Measurements from ENCODE around the gene FBXO31.
"Not testable (repeated sequence)": the region's sequence is repeated elsewhere in the genome, so short reads cannot be mapped to it uniquely, and the experiment has no call there.

The FBXO31 gene

GRCh38 chr16:87384162-87384874, 742 bp upstream of the FBXO31 start:
- no peak for DNase-seq

GRCh38 chr16:87382023-87382785, 1.4 kb downstream of the FBXO31 start:
- no peak for DNase-seq

- no peak for DNase-seq
These were observed 2.7 kb downstream of the FBXO31 start for GRCh38 chr16:87380881-87381280.

- no peak for DNase-seq
These were observed 3.2 kb downstream of the FBXO31 start for GRCh38 chr16:87380403-87380802.

GRCh38 chr16:87379312-87379752, 4.2 kb downstream of the FBXO31 start:
- DNase-seq = not testable (repeated sequence)

GRCh38 chr16:87376660-87377059, 6.9 kb downstream of the FBXO31 start:
- no peak for DNase-seq

GRCh38 chr16:87375426-87376135, 8.0 kb downstream of the FBXO31 start:
- no peak for DNase-seq

GRCh38 chr16:87374313-87374712, 9.3 kb downstream of the FBXO31 start:
- no peak for DNase-seq

GRCh38 chr16:87372305-87372704, 11.3 kb downstream of the FBXO31 start:
- no peak for DNase-seq

GRCh38 chr16:87371261-87371866, 12.2 kb downstream of the FBXO31 start:
- no peak for DNase-seq

- no peak for DNase-seq
These were observed 13.5 kb downstream of the FBXO31 start for GRCh38 chr16:87369796-87370719.

GRCh38 chr16:87369117-87369765, 14.3 kb downstream of the FBXO31 start:
- DNase-seq = no peak

- no peak for DNase-seq
These were observed 15.4 kb downstream of the FBXO31 start for GRCh38 chr16:87368029-87368770.

- no peak for DNase-seq
These were observed 16.0 kb downstream of the FBXO31 start for GRCh38 chr16:87367529-87367928.

- DNase-seq = no peak
These were observed 16.6 kb downstream of the FBXO31 start for GRCh38 chr16:87366930-87367329.

GRCh38 chr16:87366288-87366687, 17.3 kb downstream of the FBXO31 start:
- DNase-seq = no peak

GRCh38 chr16:87365021-87365713, 18.4 kb downstream of the FBXO31 start:
- no peak for DNase-seq

- no peak for DNase-seq
These were observed 19.7 kb downstream of the FBXO31 start for GRCh38 chr16:87363771-87364455.

GRCh38 chr16:87362828-87363559, 20.6 kb downstream of the FBXO31 start:
- DNase-seq = not testable (repeated sequence)
